ENCODE results near the gene MNS1. TPM values are rescaled to one million over a fixed set of nuclear protein-coding genes. Genes with fewer than 3 reads are reported as not detected.
"Not testable (repeated sequence)": the region's sequence is repeated elsewhere in the genome, so short reads cannot be mapped to it uniquely, and the experiment has no call there.

MNS1 gene
- total RNA-seq, 1 experiment from 2014 or later = 10.9 TPM

GRCh38 chr15:56468401-56468800, 3.5 kb upstream of the MNS1 start:
- H3K27me3 ChIP-seq = no peaks in the 10 kb centered on the region
- H3K4me3 ChIP-seq = peak overlapping the region; percentile 41
- DNase-seq = no peak
- 0 out of 2 replicates have a peak, but pooled peaks cover under 1% of the 10 kb centered on the region for H3K36me3 ChIP-seq
- no peaks in the 10 kb centered on the region for H3K9me3 ChIP-seq

DNA sequence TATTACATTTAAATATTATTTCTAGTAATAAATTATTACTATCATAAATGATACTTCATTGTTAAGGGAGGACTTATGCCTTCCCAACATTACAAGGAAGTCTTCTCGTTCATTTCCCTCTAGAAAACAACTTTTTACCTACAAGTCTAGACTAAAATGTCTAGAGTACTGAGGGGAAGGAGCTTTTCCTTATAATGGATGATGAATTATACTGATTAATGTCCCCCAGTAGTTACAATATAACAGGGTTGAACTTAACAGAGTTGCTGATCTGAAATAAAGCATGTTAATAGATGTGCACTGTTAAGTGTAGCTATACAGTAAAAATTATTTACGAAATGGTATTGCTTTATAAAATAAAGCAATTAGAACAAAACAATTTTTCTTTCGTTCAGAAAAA, 2.7 kb upstream of the MNS1 start:
- DNase-seq = no peak
- no peaks in the 10 kb centered on the region for H3K9me3 ChIP-seq
- no peak overlapping the region for H3K4me3 ChIP-seq
- H3K36me3 ChIP-seq = 0 out of 2 replicates have a peak, but pooled peaks cover 2% of the 10 kb centered on the region
- no peaks in the 10 kb centered on the region for H3K27me3 ChIP-seq

DNA sequence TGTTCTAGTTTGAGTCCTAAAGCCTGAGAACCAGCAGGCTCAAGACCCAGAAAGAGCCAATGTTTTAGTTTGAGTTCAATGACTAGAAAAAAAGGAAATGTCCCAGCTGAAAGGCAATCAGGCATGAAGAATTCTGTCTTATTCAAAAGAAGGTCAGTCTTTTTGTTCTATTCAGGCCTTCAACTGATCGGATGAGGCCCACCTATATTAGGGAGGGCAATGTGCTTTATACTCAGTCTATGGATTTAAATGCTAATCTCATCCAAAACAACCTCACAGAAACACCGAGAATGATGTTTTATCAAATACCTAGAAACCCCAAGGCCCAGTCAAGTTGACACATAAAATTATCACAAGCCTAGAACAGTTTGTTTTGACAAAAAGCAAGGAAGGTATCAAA, 4.0 kb downstream of the MNS1 start:
- Histone ChIP-seq H3K9me3 (no peaks in the 10 kb centered on the region), H3K4me3 (no peak overlapping the region), H3K27me3 (no peaks in the 10 kb centered on the region), H3K36me3 (peaks cover 20% of the 10 kb centered on the region)
- no peak for DNase-seq

DNA sequence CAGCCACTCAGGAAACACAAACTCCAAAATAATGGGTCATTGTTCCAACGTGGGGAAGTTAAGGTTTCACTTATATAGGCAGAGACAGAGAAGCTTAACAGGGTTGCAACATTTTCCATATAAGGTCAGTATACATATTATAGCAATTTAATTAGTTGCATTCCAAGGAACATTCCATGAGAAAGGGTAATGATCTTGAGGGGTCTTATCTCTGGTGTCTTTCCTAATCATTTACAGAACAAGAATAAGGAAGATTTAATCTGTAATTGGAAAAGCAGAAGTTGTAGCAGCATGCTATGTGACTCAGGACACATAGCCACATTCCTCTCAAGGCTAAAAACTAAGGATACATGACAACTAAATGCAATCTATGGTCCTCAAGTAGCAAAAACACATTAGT, 4.9 kb downstream of the MNS1 start:
- DNase-seq = no peak
- H3K27me3 ChIP-seq = no peaks in the 10 kb centered on the region
- no peaks in the 10 kb centered on the region for H3K9me3 ChIP-seq
- no peak overlapping the region for H3K4me3 ChIP-seq
- peaks cover 20% of the 10 kb centered on the region for H3K36me3 ChIP-seq

GRCh38 chr15:56459096-56459495, 5.8 kb downstream of the MNS1 start:
- no peaks in the 10 kb centered on the region for H3K9me3 ChIP-seq
- no peak for DNase-seq
- peaks cover 20% of the 10 kb centered on the region for H3K36me3 ChIP-seq
- no peak overlapping the region for H3K4me3 ChIP-seq
- no peaks in the 10 kb centered on the region for H3K27me3 ChIP-seq

DNA sequence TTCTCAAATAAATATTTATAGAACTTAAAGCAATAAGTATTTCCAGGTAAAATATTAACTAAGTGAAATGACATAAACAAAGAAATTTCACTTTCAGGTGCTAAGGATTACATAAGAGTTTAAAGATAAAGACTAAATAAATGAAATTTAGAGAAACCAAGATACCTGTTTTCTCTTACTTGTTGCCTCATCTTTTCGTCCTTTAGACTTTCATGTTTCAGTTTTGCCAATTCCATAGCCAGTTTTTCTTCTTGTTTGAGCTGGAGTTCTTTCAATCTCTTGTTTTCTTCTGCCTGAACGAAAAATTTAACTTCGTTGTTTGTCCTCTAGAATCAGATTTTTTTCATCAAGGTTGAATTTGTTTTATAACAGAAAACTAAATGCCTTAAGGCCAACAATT, 8.7 kb downstream of the MNS1 start:
- no peaks in the 10 kb centered on the region for H3K27me3 ChIP-seq
- no peak overlapping the region for H3K4me3 ChIP-seq
- no peaks in the 10 kb centered on the region for H3K9me3 ChIP-seq
- peaks cover 13% of the 10 kb centered on the region for H3K36me3 ChIP-seq
- DNase-seq = no peak

DNA sequence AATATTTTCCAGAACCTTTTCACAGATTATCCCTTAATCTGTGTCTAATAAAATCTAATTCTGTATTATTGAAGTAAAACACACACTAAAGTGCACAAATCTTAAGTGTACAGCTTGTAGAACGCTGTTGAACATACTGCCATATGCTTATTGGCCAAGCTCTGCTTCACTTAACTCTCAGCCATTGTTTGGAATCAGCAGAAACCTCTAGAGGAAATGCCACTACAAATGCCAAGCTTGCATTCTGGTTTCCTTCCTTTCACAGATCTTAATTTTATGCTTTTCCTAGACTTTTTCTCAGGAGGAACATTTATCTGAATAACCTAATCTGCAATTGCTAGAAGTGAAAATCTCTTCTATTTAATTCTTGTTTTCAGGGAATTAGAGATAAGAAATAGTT, 10.1 kb downstream of the MNS1 start:
- peaks cover 10% of the 10 kb centered on the region for H3K36me3 ChIP-seq
- no peak for DNase-seq
- H3K4me3 ChIP-seq = no peak overlapping the region
- no peaks in the 10 kb centered on the region for H3K9me3 ChIP-seq
- H3K27me3 ChIP-seq = no peaks in the 10 kb centered on the region

- Histone ChIP-seq H3K27me3 (no peaks in the 10 kb centered on the region), H3K9me3 (no peaks in the 10 kb centered on the region), H3K4me3 (no peak overlapping the region), H3K36me3 (peaks cover 16% of the 10 kb centered on the region)
- no peak for DNase-seq
Observed at GRCh38 chr15:56445746-56446145, 19.2 kb downstream of the MNS1 start.

DNA sequence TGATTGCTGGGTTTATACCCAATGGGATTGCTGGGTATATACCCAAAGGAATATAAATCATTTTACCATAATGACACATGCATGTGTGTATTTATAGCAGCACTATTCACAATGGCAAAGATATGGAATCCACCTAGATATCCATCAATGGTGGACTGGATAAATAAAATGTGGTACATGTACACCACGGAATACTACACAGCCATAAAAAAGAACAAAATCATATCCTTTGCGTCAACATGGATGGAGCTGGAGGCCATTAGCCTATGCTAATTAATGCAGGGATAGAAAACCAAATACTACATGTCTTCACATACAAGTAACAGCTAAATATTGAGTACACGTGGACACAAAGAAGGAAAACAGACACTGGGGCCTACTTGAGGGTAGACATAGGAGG, 22.6 kb downstream of the MNS1 start:
- no peak for DNase-seq
- H3K9me3 ChIP-seq = peaks cover 3% of the 10 kb centered on the region; the same call in 1 of the 2 replicates
- no peaks in the 10 kb centered on the region for H3K27me3 ChIP-seq
- H3K4me3 ChIP-seq = no peak overlapping the region
- peaks cover 23% of the 10 kb centered on the region for H3K36me3 ChIP-seq

DNA sequence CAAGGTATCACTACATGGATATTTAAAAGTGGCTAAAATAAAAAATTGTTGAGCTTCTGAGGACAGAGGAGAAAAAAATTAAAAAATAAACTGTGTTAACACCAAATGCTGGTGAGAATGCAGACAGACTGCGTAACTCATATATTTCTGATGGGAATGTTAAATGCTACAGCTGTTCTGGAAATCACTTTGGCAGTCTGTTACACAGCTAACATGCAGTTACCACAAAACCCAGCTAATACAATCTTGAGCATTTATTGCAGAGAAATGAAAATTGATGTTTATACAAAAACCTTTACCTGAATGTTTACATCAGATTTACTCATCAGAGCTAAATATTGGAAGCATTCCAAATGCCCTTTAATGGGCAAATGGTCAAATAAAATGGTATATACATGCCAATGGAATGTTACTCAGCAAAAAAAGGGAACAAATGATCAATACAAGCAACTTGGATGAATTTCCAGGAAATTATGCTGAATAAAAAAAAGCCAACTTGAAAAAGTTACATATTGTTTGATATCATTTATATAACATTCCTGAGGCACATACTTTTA, 24.6 kb downstream of the MNS1 start:
- peaks cover 3% of the 10 kb centered on the region; the same call in 1 of the 2 replicates for H3K9me3 ChIP-seq
- H3K4me3 ChIP-seq = no peak overlapping the region
- H3K27me3 ChIP-seq = no peaks in the 10 kb centered on the region
- no peak for DNase-seq
- H3K36me3 ChIP-seq = peaks cover 19% of the 10 kb centered on the region

DNA sequence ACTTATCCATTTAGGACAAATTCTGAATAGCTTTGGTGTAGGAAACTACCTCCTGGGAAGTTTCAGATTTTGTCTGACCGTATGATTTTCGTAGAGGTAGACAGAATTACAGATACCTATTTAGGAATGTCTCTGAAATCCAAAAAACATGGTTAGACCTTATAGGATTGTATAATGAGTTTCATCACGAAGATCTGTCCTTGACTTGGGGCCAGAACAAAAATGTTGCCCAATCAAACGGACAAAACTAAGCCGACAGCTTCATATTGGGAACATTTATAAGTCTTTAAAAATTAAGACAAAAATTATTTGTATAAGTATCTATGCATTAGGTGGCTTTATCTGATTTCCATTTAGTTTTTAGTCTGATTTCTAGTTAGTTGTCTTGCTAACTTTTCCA, 32.6 kb downstream of the MNS1 start:
- no peak for DNase-seq
- Histone ChIP-seq H3K36me3 (peaks cover 11% of the 10 kb centered on the region), H3K4me3 (no peak overlapping the region), H3K27me3 (no peaks in the 10 kb centered on the region), H3K9me3 (no peaks in the 10 kb centered on the region)

DNA sequence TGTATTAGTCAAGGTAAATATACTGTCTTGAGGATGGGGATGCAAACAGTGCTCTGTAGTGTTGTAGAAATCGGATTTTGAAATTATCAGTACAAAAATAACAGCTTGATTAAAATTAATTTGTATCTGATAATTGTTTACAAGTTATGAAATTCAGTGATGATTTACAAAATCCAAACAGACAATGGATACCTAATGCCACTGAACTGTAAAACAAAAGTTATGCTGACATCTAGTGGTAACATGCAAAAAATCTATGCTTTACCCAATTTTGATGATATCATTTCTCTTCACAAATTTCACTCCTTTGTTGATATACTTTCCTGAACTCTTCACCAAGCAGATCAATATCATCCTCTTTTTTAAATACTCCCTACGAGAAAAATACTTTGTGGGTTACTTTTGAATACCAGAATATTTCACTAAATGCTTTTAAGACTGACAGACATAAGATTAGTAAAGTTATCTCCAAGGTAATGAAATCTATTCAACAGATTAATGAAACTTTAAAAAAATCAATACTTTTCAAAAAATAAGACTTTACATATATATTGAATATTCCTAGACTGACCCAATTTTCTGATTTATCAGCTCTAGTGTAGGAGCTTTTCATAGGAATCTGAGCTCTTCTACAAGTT, 36.0 kb downstream of the MNS1 start:
- Histone ChIP-seq H3K36me3 (peaks cover 35% of the 10 kb centered on the region), H3K9me3 (peaks cover 8% of the 10 kb centered on the region; the same call in 1 of the 2 replicates)
- no peak for DNase-seq

GRCh38 chr15:56425976-56426375, 39.0 kb downstream of the MNS1 start:
- H3K27me3 ChIP-seq = no peaks in the 10 kb centered on the region
- peaks cover 41% of the 10 kb centered on the region for H3K36me3 ChIP-seq
- DNase-seq = no peak
- H3K4me3 ChIP-seq = no peak overlapping the region
- H3K9me3 ChIP-seq = peaks cover 8% of the 10 kb centered on the region; the same call in 1 of the 2 replicates

More for the DNA sequence above, 36.0 kb downstream of the MNS1 start:
- Histone ChIP-seq H3K4me3 (no peak overlapping the region), H3K27me3 (no peaks in the 10 kb centered on the region)

DNA sequence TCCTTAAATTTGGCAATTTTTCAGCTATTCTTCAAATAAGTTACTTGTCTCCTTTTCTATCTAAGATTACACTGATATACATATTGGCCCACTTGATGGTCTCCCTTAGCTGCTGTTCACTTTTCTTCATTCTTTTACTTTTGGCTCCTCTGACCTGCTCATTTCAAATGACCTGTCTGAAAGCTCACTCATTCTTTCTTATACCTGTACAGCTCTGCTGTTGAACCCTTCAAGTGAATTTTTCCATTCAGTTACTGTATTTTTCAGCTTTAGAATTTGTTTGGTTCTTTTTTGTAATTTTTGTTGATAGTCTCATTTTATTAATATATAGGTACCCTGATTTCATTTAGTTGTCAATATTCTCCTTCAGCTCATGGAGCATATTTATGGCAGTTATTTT, 39.7 kb downstream of the MNS1 start:
- Histone ChIP-seq H3K9me3 (peaks cover 8% of the 10 kb centered on the region; the same call in 1 of the 2 replicates), H3K27me3 (no peaks in the 10 kb centered on the region), H3K4me3 (no peak overlapping the region), H3K36me3 (peaks cover 45% of the 10 kb centered on the region)
- DNase-seq = no peak

DNA sequence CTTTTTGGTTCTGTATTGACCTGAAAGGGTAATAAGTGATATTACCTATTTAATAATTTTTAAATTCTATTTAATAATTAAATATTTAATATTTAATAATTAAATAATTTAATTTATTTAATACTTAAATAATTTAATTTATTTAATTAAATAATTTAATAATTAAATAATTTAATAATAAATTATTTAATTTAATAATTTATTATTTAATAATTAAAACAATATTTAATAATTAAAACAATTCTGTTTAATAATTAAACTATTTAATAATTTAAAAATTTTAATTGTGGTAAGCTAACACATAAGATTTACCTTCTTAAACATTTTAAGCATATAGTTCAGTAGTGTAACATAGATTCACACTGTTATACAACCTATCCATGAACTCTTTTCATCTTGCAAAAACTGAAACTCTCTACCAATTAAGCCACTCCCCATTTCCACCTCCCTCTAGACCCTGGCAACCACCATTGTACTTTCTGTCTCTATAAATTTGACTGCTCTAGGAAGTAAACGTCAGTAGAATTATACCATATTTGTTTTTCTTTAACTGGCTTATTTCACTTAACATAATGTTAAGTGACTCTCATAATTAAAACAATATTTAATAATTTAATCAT, 51.7 kb downstream of the MNS1 start:
- not testable (repeated sequence) for H3K9me3 ChIP-seq, DNase-seq, H3K27me3 ChIP-seq, H3K36me3 ChIP-seq, H3K4me3 ChIP-seq

GRCh38 chr15:56411122-56411749, 53.7 kb downstream of the MNS1 start:
- Histone ChIP-seq H3K36me3 (no peaks in the 10 kb centered on the region), H3K4me3 (no peak overlapping the region), H3K27me3 (no peaks in the 10 kb centered on the region), H3K9me3 (no peaks in the 10 kb centered on the region)
- DNase-seq = no peak

DNA sequence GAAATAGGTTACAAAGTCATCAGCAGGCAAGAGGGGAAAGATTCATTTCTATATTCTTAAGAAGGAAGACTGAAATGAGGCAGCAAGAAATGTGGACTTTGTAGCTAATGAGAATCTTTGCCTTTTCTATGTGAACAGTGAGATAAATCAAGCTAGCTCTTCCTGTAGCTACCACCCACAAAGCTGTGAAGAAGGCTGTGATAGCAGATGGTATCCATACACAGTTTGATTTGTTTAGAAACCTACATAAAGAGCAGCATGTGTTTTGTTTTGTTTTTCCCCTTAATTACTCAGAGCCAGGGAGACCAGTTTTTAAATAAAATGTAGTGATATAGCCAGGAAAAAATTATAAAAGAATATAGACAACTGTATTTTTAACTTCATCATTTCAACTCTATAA, 54.2 kb downstream of the MNS1 start:
- no peaks in the 10 kb centered on the region for H3K27me3 ChIP-seq
- H3K36me3 ChIP-seq = no peaks in the 10 kb centered on the region
- DNase-seq = no peak
- H3K9me3 ChIP-seq = no peaks in the 10 kb centered on the region
- H3K4me3 ChIP-seq = no peak overlapping the region

Data from MG63 (cell line).